Activated CD8-positive, alpha-beta memory T cell treated with anti-CD3 and anti-CD28 coated beads, Interleukin-2, amount 50 U/mL, for 24 hours (primary cell): ENCODE data around the gene ABHD17A.
A peak's percentile ranks its signal among the peaks of the same experiment; 100 is the strongest.

Source experiments
- DNase-seq: peaks from one replicate; pipeline ENCODE4 v3.0.0-alpha.2; 2020; ENCODE audit errors: extremely low read depth

ABHD17A gene

DNA sequence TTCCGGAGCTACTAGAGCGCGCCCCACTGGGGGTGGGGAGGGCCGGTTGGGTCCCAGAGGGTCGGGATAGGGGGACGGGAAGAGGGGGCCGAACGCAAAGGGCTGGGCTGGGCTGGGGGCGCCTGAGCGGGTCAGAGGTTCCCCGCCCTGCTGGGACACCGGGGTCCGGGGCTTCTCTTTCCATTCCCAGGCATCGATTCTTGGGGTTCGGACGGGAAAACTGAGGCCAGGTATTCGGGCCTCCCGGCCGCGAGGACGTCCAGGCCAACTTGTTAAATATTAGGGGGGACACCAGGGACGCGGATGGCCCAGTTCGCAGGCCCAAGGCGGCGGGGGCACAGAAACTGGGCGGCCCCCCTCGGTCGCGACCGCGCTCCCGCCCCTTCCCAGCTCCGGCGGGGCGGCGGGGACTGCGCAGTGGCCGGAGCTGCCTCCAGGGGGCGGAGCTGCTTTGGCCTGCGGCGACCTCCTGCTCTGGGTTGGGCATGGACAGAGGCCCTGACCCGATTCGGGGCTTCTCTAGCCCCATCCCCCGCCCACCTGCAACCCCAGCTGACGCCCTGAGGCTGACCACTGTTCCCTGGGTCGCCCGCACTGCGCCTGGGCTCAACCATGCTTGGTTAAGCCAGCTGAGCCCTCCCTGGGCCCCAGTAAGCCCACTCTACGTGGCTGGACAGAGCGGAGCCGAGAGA, 20.7 kb downstream of the ABHD17A start:
- DNase-seq, result no peak

DNA sequence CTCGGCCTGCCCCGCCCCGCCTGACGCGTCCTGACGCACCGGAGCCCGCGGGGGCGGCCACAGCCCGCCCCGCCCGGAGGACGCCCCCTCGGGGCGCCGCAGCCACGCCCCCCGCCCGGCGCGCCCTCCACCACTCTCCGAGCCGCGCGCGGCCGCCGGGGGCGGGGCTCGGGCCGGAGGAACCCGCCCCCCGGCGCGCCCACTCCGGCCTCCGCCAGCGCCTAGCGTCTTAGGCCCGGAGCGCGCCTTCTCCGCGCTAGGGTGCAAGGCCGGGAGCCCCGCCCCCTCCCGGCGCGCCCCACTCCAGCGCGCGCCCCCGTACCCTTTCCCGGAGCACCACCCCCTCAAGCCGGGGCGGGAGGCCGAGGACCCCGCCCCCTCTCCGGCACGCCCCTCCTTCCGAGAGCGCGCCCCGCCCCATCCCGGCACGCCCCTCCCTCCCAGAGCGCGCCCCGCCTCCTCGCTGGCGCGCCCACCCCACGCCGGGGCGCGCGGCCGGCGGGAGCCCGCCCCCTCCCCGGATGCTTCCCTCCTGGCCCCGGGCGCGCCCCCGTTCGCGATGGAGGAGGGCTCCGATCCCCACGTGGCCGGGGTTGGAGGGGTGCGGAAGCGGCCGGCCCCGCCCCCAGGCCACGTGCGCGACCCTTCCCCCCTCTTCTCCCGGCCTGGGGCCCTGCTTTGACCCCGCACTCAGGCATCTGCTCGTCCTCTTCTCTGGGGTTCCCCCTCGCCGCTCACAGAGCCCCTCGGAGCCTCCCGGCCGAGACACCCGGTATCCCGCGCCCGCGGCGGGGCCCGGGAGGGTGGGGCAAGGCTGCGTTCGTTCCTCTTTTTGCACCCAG, 21.4 kb downstream of the ABHD17A start:
- peak; percentile 75 for DNase-seq

DNA sequence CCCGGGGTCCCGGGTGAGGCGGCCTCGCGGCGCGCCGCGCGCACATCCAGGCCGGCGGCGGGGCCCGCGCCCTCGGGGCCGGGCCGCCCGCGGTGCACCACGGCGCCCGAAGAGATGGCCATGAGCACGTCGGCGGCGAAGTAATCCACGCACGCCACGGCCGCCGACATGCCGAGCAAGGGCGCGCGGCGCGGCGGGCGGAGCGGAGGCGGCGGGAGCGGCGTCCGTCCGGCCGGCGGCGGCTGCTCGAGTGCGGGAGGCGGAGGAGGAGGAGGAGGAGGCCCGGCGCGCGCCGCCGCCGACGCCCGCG, 22.0 kb downstream of the ABHD17A start, which contains the start of gene KLF16:
TSS of gene KLF16 (minus strand) at position 252 of the 310 bp plus-strand sequence. CDS start at position 170, 82 bp downstream.
- no peak for DNase-seq

DNA sequence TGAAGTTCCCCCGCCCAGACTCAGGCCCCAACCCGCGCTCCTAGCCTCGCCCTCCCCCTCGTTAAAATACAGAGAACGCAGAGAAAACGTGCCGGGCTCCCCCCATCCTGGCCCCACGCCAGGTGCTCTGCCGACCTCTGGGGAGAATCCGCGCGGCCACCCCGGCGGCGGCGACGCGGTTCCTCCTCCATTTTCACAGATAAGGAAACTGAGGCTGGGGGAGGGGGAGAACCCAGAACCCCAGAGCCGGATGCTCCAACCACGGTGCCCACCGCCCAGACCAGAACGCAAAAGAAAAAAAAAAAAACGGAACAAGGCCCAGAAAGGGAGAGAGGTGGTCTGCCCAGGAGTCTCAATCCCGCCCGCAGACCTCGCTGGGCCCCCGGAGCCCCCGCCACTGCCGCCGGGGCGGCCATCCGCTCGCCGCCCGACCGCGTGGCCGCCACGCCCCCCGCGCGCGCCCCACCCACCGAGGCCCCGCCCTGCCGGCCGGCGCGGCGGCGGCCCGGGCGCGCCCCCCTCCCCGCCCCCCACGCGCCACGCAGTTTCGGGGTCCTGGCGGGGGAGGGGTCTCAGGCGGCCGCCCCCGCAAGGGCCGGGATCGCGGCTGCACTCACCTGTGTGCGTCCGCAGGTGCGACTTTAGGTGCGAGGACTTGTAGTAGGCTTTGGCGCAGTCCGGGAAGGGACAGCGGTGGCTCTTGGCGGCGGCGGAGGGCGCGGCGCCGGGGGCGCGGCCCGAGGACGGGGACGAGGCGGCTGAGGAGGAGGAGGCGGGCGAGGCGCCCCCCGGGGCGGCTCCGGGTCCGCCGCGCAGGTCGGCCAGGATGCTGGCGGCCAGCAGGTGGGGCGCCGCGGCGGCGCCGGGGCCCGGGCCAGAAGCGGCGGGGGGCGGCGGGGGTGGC, 22.6 kb downstream of the ABHD17A start:
- DNase-seq, result no peak

DNA sequence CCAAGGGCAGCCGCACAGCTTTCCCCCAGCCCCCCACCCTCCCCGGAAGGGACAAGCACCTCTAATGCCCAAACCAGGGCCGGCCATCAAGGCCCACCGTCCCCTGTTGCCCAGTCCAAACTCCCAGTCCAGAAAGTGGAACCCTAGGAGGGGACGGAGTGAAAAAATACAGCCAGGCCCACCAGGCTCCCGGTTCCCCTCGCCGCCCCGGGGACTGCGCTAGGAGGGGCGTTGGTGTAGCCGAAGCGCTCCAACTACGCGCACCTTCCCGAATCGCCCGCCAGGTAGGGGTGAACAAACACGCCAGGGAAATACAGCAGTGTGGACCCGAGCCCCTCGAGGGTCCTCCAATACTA, 23.2 kb downstream of the ABHD17A start:
- no peak for DNase-seq

DNA sequence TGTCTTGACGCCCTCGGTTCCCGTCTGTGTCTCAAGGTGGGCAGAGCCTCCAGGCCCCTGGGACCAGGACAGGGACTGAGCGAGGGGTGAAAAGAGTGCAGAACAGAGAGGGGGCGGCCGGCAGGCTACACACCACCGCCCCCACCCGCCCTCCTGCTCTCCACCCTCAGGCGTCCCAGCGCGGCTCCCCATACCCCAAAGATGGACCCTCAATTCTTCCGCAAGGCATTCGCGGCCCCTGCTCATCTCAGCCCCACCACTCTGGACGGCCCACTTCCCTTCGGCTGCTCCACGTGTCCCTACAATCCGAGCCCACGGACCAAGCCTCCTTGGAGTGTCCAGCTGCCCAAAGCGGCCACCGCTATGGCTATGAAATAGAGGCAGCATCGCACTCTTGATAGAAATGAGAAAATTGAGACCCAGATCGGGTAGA, 23.7 kb downstream of the ABHD17A start:
- no peak for DNase-seq

DNA sequence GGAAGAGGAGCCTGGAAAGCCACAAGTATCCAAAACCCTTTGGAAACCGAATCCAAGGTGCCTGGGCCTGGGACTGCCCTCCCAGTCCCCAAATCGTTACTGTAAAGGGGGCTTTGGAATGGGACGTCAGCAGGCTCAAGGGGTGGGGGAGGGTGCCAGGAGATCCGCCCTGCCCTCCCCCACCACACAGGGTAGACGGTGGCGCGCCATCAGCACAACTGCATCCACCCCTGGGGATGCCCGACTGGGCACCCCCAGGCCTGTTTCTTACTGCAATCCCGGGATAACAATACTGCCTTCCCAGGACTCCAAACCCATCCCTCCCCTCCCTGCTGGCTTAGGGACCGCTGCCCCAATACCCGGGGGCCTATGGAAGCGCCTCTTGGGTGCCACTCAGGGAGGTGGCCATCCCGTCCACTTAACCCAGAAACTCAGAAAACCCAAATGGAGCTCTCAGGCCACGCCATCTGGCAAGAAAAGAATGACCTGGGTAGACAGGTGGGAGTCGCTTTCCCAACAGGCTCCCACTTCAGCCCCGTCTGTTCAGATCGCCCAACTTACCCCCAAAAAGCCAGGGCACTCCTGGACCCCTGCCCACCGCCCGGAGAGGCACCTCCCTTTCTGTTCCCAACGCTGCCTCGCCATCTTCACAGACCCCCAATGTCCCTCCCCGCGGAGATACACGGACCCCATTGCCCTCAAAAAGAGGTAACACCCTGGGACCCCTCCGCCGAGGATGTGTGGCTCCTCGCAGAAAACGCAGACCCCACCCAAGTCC, 24.3 kb downstream of the ABHD17A start:
- no peak for DNase-seq

DNA sequence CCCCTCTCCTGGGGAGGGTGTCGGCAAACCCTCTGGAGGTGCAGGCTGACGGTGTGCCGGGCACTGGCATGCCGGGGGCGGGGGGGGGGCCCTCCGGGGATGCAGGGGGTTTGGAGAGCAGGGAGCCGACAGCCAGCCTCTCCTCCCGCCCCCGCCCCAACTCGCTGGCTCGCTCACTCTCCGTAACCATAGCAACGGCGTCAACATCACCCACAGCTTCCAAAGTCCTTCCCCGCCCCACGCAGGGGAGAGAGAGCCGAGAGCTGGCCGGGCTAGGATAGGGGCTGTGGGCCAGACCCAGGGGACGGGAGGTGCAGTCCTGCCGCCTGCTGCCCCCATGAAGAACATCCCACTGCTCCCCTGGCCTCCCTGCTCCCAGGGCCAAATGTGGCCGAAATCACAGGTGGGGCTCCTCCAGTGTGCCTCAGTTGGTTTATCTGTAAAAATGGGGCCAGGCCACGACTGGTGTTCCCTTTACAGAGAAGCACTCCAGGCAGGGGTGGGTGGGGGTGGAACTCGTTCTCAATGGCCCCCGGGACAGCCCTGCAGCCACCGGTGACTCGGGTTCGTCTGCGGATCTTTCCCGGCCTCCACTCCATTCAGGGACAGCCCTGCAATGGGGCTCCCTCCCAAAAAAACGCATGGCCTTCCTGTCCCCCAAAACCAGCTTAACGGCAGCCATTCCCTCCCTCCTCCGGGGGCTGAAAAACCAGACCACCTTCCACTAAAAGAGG, 25.1 kb downstream of the ABHD17A start:
- DNase-seq, result no peak

DNA sequence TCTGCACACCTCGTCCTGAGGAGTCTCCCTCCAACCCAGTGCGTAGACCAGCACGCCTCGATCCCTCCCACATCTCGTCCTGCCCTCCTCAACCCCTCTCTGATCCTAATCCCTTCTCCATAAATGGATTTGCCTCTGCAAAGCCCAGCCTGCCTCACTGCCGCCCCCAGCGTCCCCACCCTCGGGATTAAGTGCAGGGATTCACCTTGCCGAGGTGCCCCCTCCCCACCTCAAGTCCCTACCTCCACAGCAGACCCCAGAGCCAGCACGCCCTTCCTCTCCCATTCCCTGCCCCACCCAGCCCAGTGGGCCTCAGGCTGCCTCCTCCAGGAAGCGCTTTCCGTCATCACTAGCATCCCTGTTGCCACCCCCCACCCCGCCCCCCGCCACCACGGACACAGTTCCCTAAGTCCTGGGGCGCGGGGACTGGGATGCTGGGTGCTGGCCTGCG, 25.9 kb downstream of the ABHD17A start:
- no peak for DNase-seq

DNA sequence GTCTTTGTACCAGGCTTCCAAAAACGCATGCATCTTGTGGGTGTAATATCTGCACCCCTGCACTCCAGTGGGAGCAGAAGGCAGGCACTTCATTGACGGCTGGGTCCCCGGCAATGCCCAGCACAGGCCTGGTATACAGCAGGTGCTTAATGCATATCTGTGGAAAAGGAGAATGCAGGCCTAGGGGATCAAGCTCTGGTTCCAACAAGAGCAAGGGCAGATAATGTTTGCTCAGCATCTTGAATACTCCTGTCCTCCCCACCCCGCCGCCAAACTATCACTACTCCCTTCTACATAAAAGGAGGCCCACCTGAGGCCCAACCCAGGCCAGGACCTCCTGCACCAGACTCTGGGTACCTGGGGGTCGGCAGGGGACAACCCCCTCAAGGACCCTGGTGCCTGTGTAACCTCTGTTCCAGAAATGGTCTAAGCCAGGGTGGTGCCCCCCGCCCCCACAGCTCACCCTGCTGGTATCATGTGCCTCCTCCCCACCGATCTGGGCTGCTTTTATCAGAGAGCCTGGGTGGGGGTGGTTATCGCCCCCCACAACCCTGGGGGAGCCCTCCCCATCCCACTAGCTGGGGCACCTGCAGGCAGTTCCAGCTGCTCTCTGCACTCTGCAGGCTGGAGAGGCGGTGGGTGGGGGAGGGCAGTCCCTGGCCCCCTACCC, 26.7 kb downstream of the ABHD17A start:
- DNase-seq, result no peak

DNA sequence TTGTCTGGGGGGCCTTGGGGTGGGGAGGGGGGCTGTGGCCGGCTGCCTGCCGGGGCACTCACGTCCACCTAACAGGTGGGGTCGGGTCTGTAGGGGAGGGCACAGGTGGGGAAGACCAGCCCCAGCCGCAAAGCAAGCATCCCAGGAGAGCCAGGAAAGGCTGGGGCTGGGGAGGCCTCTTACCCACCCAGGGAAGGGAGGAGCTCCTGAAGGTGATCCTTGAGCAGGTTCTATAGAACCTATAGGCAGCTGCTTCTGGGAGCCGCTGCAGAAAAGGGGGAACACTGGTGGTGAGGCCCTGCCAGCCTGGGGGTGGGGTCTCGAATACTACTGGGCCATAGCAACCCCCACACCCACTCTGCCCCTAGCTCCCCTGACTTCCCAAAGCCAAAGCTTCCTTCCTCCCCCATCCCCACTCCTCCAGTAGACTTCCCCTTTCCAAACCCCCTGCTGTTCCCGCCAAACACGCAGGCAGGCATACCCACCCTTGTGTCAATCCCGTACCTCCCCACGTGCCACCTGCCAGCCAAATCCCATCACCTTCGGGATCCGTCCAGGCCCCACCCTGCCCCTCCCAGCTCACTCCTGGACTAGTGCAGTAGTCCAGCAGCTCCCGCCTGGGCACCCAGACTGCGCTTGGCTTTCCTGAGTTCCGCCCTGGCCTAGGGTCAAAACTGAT, 27.5 kb downstream of the ABHD17A start:
- DNase-seq, result no peak

DNA sequence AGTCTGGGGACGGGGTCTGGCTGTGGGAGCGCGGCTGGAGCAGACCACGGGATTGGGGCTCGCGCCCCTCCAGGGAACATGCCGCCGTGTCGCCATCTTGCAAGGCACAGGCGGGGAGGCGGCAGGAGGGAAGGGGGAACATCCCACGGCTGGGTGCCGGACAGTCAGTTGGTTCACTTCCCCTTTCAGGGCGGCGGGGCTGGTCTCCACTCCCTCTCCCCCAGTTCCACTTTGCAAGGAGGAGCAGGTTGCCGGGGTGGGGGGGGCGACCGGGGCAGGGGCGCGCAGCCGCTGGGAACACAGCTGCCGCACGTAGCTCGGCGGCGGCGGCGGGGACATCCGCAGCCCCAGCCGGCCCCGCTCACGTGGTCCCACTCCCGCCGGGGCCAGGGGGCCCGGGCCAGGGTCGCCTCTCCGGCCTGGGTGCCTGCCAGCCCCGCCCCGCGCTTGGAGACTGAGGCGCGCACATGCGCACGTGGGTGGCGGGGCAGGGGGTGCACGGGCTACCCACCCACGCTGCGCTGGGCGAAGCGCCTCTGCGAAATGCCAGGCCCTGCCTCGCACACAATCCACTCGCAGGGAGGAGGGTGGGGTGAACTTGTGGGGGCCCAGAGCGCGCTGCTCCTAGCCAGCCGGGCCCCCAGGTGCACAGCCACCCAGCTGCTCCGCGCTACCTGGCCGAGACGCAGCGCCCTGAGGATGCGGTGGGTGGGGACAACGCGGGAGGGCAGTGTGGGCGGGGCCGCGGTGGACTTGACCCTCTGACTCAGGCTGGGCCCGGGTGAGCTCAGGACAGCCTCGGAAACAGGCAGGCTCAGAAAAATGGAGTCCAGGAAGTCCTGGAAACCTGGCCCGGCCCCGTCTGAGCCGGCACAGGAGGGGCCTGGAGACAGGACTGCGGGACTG, 28.3 kb downstream of the ABHD17A start:
- no peak for DNase-seq

DNA sequence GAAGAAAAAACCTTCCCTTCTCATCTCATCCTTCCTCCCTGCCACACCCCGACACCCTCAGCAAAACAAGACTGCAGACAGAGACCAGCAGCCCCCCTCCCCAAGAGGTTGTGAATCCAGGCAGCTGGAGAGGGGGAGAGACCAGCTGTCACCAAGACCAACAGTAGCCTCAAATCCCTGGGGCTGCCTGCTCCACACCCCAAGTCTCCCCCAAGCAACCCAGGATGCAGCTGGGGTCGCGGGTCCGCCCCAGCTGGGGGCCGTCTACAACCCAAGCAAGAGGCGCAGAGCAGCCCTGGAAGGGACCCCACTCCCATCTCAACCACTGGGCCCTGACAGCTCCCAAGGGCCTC, 29.0 kb downstream of the ABHD17A start:
- no peak for DNase-seq

DNA sequence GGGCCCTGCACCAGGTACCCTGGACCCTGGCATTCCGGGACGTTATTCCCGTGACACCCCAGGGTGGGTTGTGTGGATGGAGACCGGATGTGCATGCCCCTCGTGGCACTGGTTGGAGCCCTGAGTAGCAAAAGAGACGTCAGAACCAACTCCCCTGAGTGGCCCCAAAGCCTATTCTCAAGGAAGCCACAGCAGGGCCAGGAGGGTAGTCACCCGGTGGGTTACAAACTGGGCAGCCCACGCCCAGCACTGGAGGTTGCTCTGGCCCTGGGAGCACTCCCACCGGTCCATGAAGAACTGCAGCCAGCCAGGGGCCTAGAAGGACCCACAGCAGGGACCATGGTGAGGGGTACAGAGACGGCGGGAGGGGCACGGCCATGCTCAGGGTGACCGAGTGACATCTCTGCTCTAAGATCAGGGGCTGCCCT, 29.5 kb downstream of the ABHD17A start:
- DNase-seq, result no peak

DNA sequence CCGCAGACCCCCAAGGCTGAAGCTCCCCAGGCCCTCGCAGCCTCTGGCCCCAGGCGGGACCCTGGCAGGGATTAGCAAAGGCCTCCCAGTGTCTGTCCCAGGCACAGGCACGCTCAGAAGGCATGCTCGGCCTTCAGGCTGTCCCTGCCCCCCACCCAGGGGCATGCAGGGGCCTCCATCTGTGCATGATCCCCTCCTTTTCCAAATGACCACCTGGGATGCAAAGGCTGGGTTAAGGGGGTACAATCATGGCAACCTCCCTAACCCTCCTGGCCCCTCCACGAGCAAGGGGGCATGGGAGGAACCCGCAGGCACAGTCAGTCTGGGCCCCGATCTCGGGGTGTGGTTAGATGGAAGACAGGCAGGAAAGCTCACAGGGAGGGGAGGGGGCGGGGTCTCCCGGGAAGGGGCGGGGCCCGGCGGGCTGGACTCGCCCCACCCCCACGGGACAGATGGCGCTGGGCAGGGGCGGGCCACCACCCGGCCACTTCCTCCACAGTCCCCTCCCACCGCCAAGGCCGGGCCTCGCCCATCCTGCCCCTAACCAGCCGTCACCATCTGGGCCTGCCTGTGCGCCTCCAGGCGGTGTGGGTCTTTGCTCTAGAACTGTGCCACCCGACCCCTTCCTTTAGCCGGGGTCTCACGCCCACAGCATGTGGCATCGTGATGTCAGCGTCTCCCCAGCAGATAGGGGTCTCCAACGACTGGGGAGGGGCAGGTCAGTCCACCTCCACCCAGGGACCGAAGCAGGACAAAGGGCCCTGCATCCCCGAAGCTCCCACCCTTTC, 30.1 kb downstream of the ABHD17A start:
- no peak for DNase-seq

DNA sequence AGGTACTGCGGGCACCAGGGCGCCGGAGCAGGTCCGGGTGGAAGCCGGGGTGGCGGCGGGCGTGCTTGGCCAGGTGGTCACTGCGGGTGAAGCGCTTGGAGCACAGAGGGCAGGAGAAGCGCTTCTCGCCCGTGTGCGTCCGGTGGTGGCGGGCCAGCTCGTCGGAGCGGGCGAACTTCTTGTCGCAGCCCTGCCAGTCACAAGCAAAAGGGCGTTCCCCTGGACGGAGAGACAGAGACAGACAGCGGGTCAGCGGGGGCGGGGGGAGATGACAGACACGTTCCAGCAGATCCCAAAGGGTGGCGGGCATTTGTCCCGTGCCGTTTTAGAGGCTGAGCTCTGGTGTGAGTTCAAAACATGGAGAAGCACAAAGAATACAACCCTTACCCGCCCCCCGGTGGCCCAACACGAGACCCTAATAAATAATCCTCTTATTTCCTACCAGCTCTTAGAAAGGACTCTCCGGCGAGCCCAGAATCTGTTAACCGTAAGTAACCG, 30.7 kb downstream of the ABHD17A start:
- DNase-seq, result no peak

DNA sequence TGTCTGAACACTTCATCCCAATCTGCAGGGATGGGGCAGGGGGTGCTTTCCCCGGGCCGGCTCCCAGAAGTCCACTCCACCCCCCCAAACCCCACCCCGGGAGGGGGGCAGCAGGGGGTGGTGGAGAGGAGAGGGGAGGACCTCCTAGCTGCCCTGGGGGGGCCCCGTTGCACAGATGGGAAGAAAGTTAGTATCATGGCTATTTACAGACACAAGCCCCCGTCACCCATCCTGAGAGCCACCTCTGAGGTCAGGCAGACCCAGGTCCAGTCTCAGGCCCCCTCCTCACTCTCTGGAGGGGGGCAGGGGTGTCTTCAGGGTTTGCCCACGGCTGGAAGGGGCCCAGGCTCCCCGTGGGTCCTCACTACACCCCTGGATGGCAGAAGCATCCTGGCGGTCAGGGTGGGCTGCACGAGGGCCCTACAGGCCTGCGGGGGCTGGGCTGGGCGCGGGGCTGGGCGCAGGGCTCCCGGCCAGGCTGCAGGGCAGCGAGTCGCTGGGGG, 31.2 kb downstream of the ABHD17A start:
- no peak for DNase-seq
